H9 (cell line): Measurements from ENCODE around the gene C11orf21. TPM values are rescaled to one million over a fixed set of nuclear protein-coding genes. Genes with fewer than 3 reads are reported as not detected.

Experiments used
- DNase-seq: peaks from one replicate; pipeline ENCODE4 v3.0.0-alpha.2; 2017
- H2AFZ ChIP-seq: one replicate; pipeline ENCODE4 v1.6.1; 2013; ENCODE audit warnings: mild to moderate bottlenecking, low read length, control low read depth, moderate library complexity
- H2AK5ac ChIP-seq: 2 replicates; pipeline ENCODE4 v1.6.1; 2013; ENCODE audit warnings: low read length, control low read depth, mixed read lengths; ENCODE audit not compliant: insufficient read length
- H2BK120ac ChIP-seq: one replicate; pipeline ENCODE4 v1.6.1; 2013; ENCODE audit warnings: low read depth, mild to moderate bottlenecking, low read length, control low read depth, inconsistent platforms; ENCODE audit not compliant: poor library complexity, severe bottlenecking
- H2BK12ac ChIP-seq: 2 replicates; pipeline ENCODE4 v1.6.1; 2013; ENCODE audit warnings: low read length, control low read depth, mixed read lengths, low read depth; ENCODE audit not compliant: insufficient read length
- H2BK15ac ChIP-seq: 2 replicates; pipeline ENCODE4 v1.6.1; 2013; ENCODE audit warnings: low read depth, low read length, control low read depth
- H2BK20ac ChIP-seq: one replicate; pipeline ENCODE4 v1.6.1; 2013; ENCODE audit warnings: low read depth, mild to moderate bottlenecking, low read length, control low read depth, inconsistent platforms; ENCODE audit not compliant: poor library complexity, severe bottlenecking
- H2BK5ac ChIP-seq: 2 replicates; pipeline ENCODE4 v1.6.1; 2013; ENCODE audit warnings: low read length, control low read depth, mixed read lengths; ENCODE audit not compliant: insufficient read length
- H3K14ac ChIP-seq: 2 replicates; pipeline ENCODE4 v1.6.1; 2013; ENCODE audit warnings: low read length, control low read depth; ENCODE audit not compliant: insufficient read depth
- H3K18ac ChIP-seq: 2 replicates; pipeline ENCODE4 v1.6.1; 2013; ENCODE audit warnings: low read depth, mild to moderate bottlenecking, mixed read lengths, low read length, control low read depth; ENCODE audit not compliant: insufficient read length
- H3K23ac ChIP-seq: 2 replicates; pipeline ENCODE4 v1.6.1; 2013; ENCODE audit warnings: low read length, control low read depth, mixed read lengths, low read depth; ENCODE audit not compliant: insufficient read length
- H3K23me2 ChIP-seq: 2 replicates; pipeline ENCODE4 v1.6.1; 2013; ENCODE audit warnings: low read depth, mild to moderate bottlenecking, mixed read lengths, low read length, control low read depth; ENCODE audit not compliant: insufficient read length, poor library complexity, severe bottlenecking
- H3K27ac ChIP-seq: 2 replicates; pipeline ENCODE4 v1.5.1; 2013; ENCODE audit warnings: low read length, control low read depth, mixed read lengths, low read depth; ENCODE audit not compliant: insufficient read length
- H3K27me3 ChIP-seq: 2 replicates; pipeline ENCODE4 v1.6.1; 2013; ENCODE audit warnings: low read length, control low read depth, inconsistent platforms; ENCODE audit not compliant: insufficient read depth
- H3K4ac ChIP-seq: 2 replicates; pipeline ENCODE4 v1.6.1; 2013; ENCODE audit warnings: low read depth, mild to moderate bottlenecking, control low read depth, inconsistent platforms, low read length, moderate library complexity
- H3K4me1 ChIP-seq: 2 replicates; pipeline ENCODE4 v1.6.1; 2013; ENCODE audit warnings: low read length, control low read depth, inconsistent platforms; ENCODE audit not compliant: insufficient read depth
- H3K4me2 ChIP-seq: 2 replicates; pipeline ENCODE4 v1.6.1; 2013; ENCODE audit warnings: low read length, control low read depth, mixed read lengths; ENCODE audit not compliant: insufficient read length, insufficient read depth
- H3K56ac ChIP-seq: 2 replicates; pipeline ENCODE4 v1.6.1; 2013; ENCODE audit warnings: low read depth, mild to moderate bottlenecking, mixed read lengths, low read length, control low read depth; ENCODE audit not compliant: insufficient read length
- H3K79me1 ChIP-seq: 2 replicates; pipeline ENCODE4 v1.6.1; 2013; ENCODE audit warnings: low read depth, mild to moderate bottlenecking, moderate library complexity, low read length, control low read depth, inconsistent platforms; ENCODE audit not compliant: insufficient read depth, poor library complexity, severe bottlenecking
- H3K79me2 ChIP-seq: 2 replicates; pipeline ENCODE4 v1.6.1; 2013; ENCODE audit warnings: low read length, control low read depth, inconsistent platforms; ENCODE audit not compliant: insufficient read depth
- H3K9ac ChIP-seq: 2 replicates; pipeline ENCODE4 v1.6.1; 2013; ENCODE audit warnings: low read length, control low read depth, mixed read lengths; ENCODE audit not compliant: insufficient read length; ENCODE audit errors: extremely low read depth
- H3K9me3 ChIP-seq: one replicate; pipeline ENCODE4 v1.6.1; 2013; ENCODE audit warnings: low read depth, low read length, inconsistent platforms; ENCODE audit not compliant: control insufficient read depth
- H3T11ph ChIP-seq: one replicate; pipeline ENCODE4 v1.6.1; 2013; ENCODE audit warnings: mild to moderate bottlenecking, low read length, control low read depth, inconsistent platforms
- H4K20me1 ChIP-seq: one replicate; pipeline ENCODE4 v1.6.1; 2013; ENCODE audit not compliant: control insufficient read depth, insufficient read length, insufficient read depth
- H4K5ac ChIP-seq: 2 replicates; pipeline ENCODE4 v1.6.1; 2013; ENCODE audit warnings: low read depth, mild to moderate bottlenecking, mixed read lengths, low read length, control low read depth; ENCODE audit not compliant: insufficient read length
- H4K8ac ChIP-seq: replicated peaks from 2 replicates; pipeline ENCODE4 v1.6.1; 2013; ENCODE audit warnings: low read length, control low read depth, mixed read lengths, low read depth; ENCODE audit not compliant: insufficient read length
- H4K91ac ChIP-seq: 2 replicates; pipeline ENCODE4 v1.6.1; 2013; ENCODE audit warnings: low read depth, mild to moderate bottlenecking, moderate library complexity, mixed read lengths, low read length, control low read depth; ENCODE audit not compliant: insufficient read length
- H3K27ac Mint-ChIP-seq, 3 experiments: 2 replicates in 2 of 3; 3 replicates in 1 of 3; pipeline ENCODE4 v1.8.0; 2020 to 2021; ENCODE audit warnings: mixed read lengths in 3 of 3, mild to moderate bottlenecking in 1 of 3, moderate library complexity in 1 of 3
- H3K27me3 Mint-ChIP-seq: 2 replicates; pipeline ENCODE4 v1.8.0; 2021; ENCODE audit warnings: low read depth, mild to moderate bottlenecking, moderate library complexity, mixed read lengths
- H3K36me3 Mint-ChIP-seq, 3 experiments: 2 replicates in 2 of 3; 3 replicates in 1 of 3; pipeline ENCODE4 v1.8.0; 2020 to 2021; ENCODE audit warnings: low read depth in 3 of 3, mixed read lengths in 3 of 3; ENCODE audit not compliant: insufficient read depth in 1 of 3
- H3K4me1 Mint-ChIP-seq, 2 experiments: 2 replicates each; pipeline ENCODE4 v1.8.0; 2020; ENCODE audit warnings: mixed read lengths in 2 of 2
- H3K4me3 Mint-ChIP-seq, 2 experiments: 2 replicates in 1 of 2; 3 replicates in 1 of 2; pipeline ENCODE4 v1.8.0; 2020 to 2021; ENCODE audit warnings: mild to moderate bottlenecking in 2 of 2, mixed read lengths in 2 of 2, moderate library complexity in 1 of 2
- H3K9me3 Mint-ChIP-seq, 2 experiments: 2 replicates in 1 of 2; 3 replicates in 1 of 2; pipeline ENCODE4 v1.8.0; 2020; ENCODE audit warnings: mild to moderate bottlenecking in 2 of 2, mixed read lengths in 2 of 2, moderate library complexity in 1 of 2
- WGBS: extraction: QIAGEN DNeasy Blood & Tissue Kit; methylation state at CpG from one replicate; pipeline ENCODE4 v1.1.7; 2013; ENCODE audit warnings: missing lambda C conversion rate, low lambda C conversion rate, mixed read lengths; ENCODE audit not compliant: insufficient read length; ENCODE audit errors: extremely low coverage; 5-methylcytosine and 5-hydroxymethylcytosine counted together
- total RNA-seq: library from RNA; stranded (reverse); gene quantifications from 2 replicates; pipeline ENCODE4 v1.2.1, GENCODE V29; 2021
- TF ChIP-seq, protein P1 (sequence below): fragments of 200-600 bp; sonication (generic); conservative IDR thresholded peaks from 3 replicates; pipeline ENCODE4 v1.8.0; 2021; ENCODE audit warnings: antibody characterized with exemption, mild to moderate bottlenecking

C11orf21 gene
- total RNA-seq, 1 experiment from 2014 or later, result not detected

DNA sequence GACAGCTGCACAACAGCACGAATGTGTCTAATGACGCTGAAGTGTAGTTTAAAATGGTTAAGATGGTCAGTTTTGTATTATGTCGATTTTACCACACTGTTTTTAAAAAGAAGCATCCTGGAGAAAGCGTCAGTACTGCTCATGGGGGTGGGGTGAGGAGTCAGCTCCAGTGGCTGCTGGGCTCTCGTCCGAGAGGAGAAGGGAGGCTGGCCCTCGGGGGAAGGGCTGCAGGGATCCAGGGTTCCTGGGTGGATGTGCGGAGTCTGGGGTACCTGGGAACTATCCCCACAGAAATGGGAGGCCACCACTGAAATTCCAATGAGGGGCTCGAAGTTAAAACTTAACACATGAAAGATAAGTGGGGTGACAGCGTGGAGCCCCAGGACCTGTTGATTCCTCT, 11.9 kb downstream of the C11orf21 start:
- Histone ChIP-seq H3K4ac (no peak overlapping the region), H3K4me2 (no peak overlapping the region), H3T11ph (no peak overlapping the region), H3K23ac (no peak overlapping the region), H4K8ac (no peak overlapping the region), H4K91ac (no peak overlapping the region), H2BK12ac (no peak overlapping the region), H2BK5ac (no peak overlapping the region), H3K27ac (no peak overlapping the region), H2AK5ac (no peak overlapping the region), H2BK15ac (no peak overlapping the region), H3K18ac (no peak overlapping the region), H4K5ac (no peak overlapping the region), H3K23me2 (no peaks in the 10 kb centered on the region), H3K4me1 (no peaks in the 10 kb centered on the region), H3K79me2 (no peaks in the 10 kb centered on the region), H3K27me3 (no peaks in the 10 kb centered on the region; the same call in 1 of the 2 replicates), H4K20me1 (no peaks in the 10 kb centered on the region), H3K9me3 (no peaks in the 10 kb centered on the region), H2BK20ac (no peak overlapping the region), H3K79me1 (no peaks in the 10 kb centered on the region), H3K14ac (no peak overlapping the region), H2AFZ (no peak overlapping the region), H3K56ac (no peak overlapping the region), H2BK120ac (no peak overlapping the region), H3K9ac (no peak overlapping the region)
- no peaks in the 10 kb centered on the region for H3K36me3 Mint-ChIP-seq
- peaks cover 81% of the 10 kb centered on the region for H3K27me3 Mint-ChIP-seq
- H3K27ac Mint-ChIP-seq, result peak overlapping the region in 2 of 3 experiments; percentile 8 to 58; a peak in 1 of 7 replicates
- no CpG with 5 or more reads among the region's 10 CpGs for WGBS
- H3K9me3 Mint-ChIP-seq, result no peaks in the 10 kb centered on the region; a peak in 2 of 5 replicates
- peaks cover 0 to 10% of the 10 kb centered on the region in 2 experiments; a peak in 3 of 4 replicates for H3K4me1 Mint-ChIP-seq
- DNase-seq, result no peak
- TF ChIP-seq, protein P1, sequence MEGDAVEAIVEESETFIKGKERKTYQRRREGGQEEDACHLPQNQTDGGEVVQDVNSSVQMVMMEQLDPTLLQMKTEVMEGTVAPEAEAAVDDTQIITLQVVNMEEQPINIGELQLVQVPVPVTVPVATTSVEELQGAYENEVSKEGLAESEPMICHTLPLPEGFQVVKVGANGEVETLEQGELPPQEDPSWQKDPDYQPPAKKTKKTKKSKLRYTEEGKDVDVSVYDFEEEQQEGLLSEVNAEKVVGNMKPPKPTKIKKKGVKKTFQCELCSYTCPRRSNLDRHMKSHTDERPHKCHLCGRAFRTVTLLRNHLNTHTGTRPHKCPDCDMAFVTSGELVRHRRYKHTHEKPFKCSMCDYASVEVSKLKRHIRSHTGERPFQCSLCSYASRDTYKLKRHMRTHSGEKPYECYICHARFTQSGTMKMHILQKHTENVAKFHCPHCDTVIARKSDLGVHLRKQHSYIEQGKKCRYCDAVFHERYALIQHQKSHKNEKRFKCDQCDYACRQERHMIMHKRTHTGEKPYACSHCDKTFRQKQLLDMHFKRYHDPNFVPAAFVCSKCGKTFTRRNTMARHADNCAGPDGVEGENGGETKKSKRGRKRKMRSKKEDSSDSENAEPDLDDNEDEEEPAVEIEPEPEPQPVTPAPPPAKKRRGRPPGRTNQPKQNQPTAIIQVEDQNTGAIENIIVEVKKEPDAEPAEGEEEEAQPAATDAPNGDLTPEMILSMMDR, result no peak
- no peak overlapping the region for H3K4me3 Mint-ChIP-seq
